IMR-90 (cell line): Measurements from ENCODE around the gene ADAMTS20. TPM values are rescaled to one million over a fixed set of nuclear protein-coding genes. Genes with fewer than 3 reads are reported as not detected.
A peak's percentile ranks its signal among the peaks of the same experiment; 100 is the strongest.

ENCODE experiments used
- ATAC-seq: fragments of 200-7000 bp; cut with Tn5 transposase; 2 replicates; pipeline ENCODE4 v1.9.1; 2020; ENCODE audit warnings: low read depth, mild to moderate bottlenecking, moderate library complexity
- BruUV-seq: library from RNA; stranded (reverse); fragments of 400-500 nt; replicated peaks from 2 replicates; lab custom pipeline; 2021; lab: Mats Ljungman, UMichigan
- CTCF ChIA-PET: fragments of 300-600 bp; formaldehyde crosslinking; extraction: SDS; loops from one replicate; lab custom pipeline; 2021; ENCODE audit warnings: antibody characterized with exemption; lab: Yijun Ruan, JAX
- POLR2A ChIA-PET: fragments of 300-600 bp; sonication (Branson Sonifier 250); formaldehyde crosslinking; loops from one replicate; lab custom pipeline; 2022; ENCODE audit warnings: antibody characterized with exemption; ENCODE audit not compliant: unreplicated experiment; lab: Charles Lee
- DNase-seq: peaks from one replicate; pipeline ENCODE4 v3.0.0; 2013
- H2AFZ ChIP-seq: replicated peaks from 2 replicates; pipeline ENCODE3; 2013; ENCODE audit warnings: low read length, mild to moderate bottlenecking; ENCODE audit not compliant: poor library complexity
- H2AK5ac ChIP-seq: 2 replicates; pipeline ENCODE4 v1.6.1; 2013; ENCODE audit warnings: low read depth, low read length, inconsistent platforms
- H2AK9ac ChIP-seq: replicated peaks from 2 replicates; pipeline ENCODE3; 2013; ENCODE audit warnings: mild to moderate bottlenecking, low read depth, low read length, moderate library complexity; ENCODE audit not compliant: poor library complexity
- H2BK120ac ChIP-seq: 2 replicates; pipeline ENCODE4 v1.6.1; 2013; ENCODE audit warnings: low read depth, low read length, inconsistent platforms
- H2BK15ac ChIP-seq: 3 replicates; pipeline ENCODE4 v1.6.1; 2013; ENCODE audit warnings: low read depth, low read length, inconsistent platforms
- H2BK20ac ChIP-seq: 2 replicates; pipeline ENCODE4 v1.6.1; 2013; ENCODE audit warnings: low read depth, mild to moderate bottlenecking, inconsistent platforms, low read length, moderate library complexity
- H2BK5ac ChIP-seq: 2 replicates; pipeline ENCODE4 v1.6.1; 2013; ENCODE audit warnings: mild to moderate bottlenecking, low read depth, low read length, inconsistent platforms; ENCODE audit not compliant: poor library complexity, severe bottlenecking
- H3K14ac ChIP-seq: replicated peaks from 2 replicates; pipeline ENCODE4 v1.6.1; 2013; ENCODE audit warnings: low read depth, low read length, inconsistent platforms
- H3K18ac ChIP-seq: 2 replicates; pipeline ENCODE4 v1.6.1; 2013; ENCODE audit warnings: low read depth, low read length, control low read depth
- H3K23ac ChIP-seq: 2 replicates; pipeline ENCODE4 v1.6.1; 2013; ENCODE audit warnings: low read depth, low read length, inconsistent platforms
- H3K27ac ChIP-seq: 2 replicates; pipeline ENCODE4 v1.5.1; 2013; ENCODE audit warnings: mild to moderate bottlenecking, control low read depth, low read length; ENCODE audit not compliant: insufficient read depth
- H3K27me3 ChIP-seq: 2 replicates; pipeline ENCODE4 v1.6.1; 2013; ENCODE audit warnings: low read length; ENCODE audit not compliant: control insufficient read depth, insufficient read depth
- H3K36me3 ChIP-seq: 2 replicates; pipeline ENCODE4 v1.6.1; 2013; ENCODE audit warnings: low read length, mixed read lengths; ENCODE audit not compliant: control insufficient read depth, insufficient read depth
- H3K4ac ChIP-seq: 2 replicates; pipeline ENCODE4 v1.6.1; 2013; ENCODE audit warnings: low read depth, low read length, inconsistent platforms
- H3K4me1 ChIP-seq: 2 replicates; pipeline ENCODE4 v1.6.1; 2013; ENCODE audit warnings: low read length, mixed read lengths; ENCODE audit not compliant: control insufficient read depth, insufficient read depth
- H3K4me2 ChIP-seq: 2 replicates; pipeline ENCODE4 v1.6.1; 2013; ENCODE audit warnings: low read depth, mild to moderate bottlenecking, control low read depth, low read length, moderate library complexity
- H3K4me3 ChIP-seq: 2 replicates; pipeline ENCODE4 v1.5.1; 2013; ENCODE audit warnings: low read depth, mild to moderate bottlenecking, control low read depth, low read length, moderate library complexity; ENCODE audit not compliant: insufficient read depth
- H3K56ac ChIP-seq: 2 replicates; pipeline ENCODE4 v1.6.1; 2013; ENCODE audit warnings: low read length, inconsistent platforms; ENCODE audit not compliant: insufficient read depth; ENCODE audit errors: extremely low read depth
- H3K79me1 ChIP-seq, 2 experiments: 2 replicates each; pipeline ENCODE4 v1.6.1; 2013; ENCODE audit warnings: low read length in 2 of 2, inconsistent platforms in 1 of 2, low read depth in 1 of 2
- H3K9ac ChIP-seq: 2 replicates; pipeline ENCODE4 v1.6.1; 2013; ENCODE audit warnings: low read depth, low read length, control low read depth
- H3K9me1 ChIP-seq: 2 replicates; pipeline ENCODE4 v1.6.1; 2013; ENCODE audit warnings: low read length, inconsistent platforms; ENCODE audit not compliant: insufficient read depth
- H3K9me3 ChIP-seq: 2 replicates; pipeline ENCODE4 v1.6.1; 2013; ENCODE audit warnings: low read length; ENCODE audit not compliant: control insufficient read depth, insufficient read depth
- H4K20me1 ChIP-seq: 2 replicates; pipeline ENCODE4 v1.6.1; 2013; ENCODE audit warnings: low read length, inconsistent platforms; ENCODE audit not compliant: insufficient read depth
- H4K5ac ChIP-seq: 2 replicates; pipeline ENCODE4 v1.6.1; 2013; ENCODE audit warnings: mild to moderate bottlenecking, low read depth, low read length, control low read depth
- H4K8ac ChIP-seq, 2 experiments: 2 replicates each; pipeline ENCODE4 v1.6.1; 2013; ENCODE audit warnings: low read depth in 2 of 2, low read length in 2 of 2, control low read depth in 1 of 2, inconsistent platforms in 1 of 2
- H4K91ac ChIP-seq: 2 replicates; pipeline ENCODE4 v1.6.1; 2013; ENCODE audit warnings: low read depth, low read length, inconsistent platforms; ENCODE audit not compliant: insufficient read depth
- BHLHE40 ChIP-seq: fragments of 150-350 bp; IDR thresholded peaks from 2 replicates; pipeline ENCODE4 v1.6.1; 2016; ENCODE audit warnings: mild to moderate bottlenecking, low read depth, low read length
- CEBPB ChIP-seq: IDR thresholded peaks from 2 replicates; pipeline ENCODE4 v1.6.1; 2012; ENCODE audit warnings: low read depth, low read length, improper control_type of control experiment
- CHD1 ChIP-seq: IDR thresholded peaks from 2 replicates; pipeline ENCODE4 v1.6.1; 2012; ENCODE audit warnings: low read depth, low read length, improper control_type of control experiment
- CTCF ChIP-seq: conservative IDR thresholded peaks from 2 replicates; pipeline ENCODE4 v1.5.1; 2012; ENCODE audit warnings: mild to moderate bottlenecking, low read depth, low read length, improper control_type of control experiment
- ELK1 ChIP-seq: fragments of 150-350 bp; IDR thresholded peaks from 2 replicates; pipeline ENCODE4 v1.6.1; 2016; ENCODE audit warnings: low read depth, mild to moderate bottlenecking, low read length, moderate library complexity, borderline replicate concordance
- FOS ChIP-seq: fragments of 150-350 bp; IDR thresholded peaks from 2 replicates; pipeline ENCODE4 v1.6.1; 2016; ENCODE audit warnings: low read depth, low read length
- MAFK ChIP-seq: IDR thresholded peaks from 2 replicates; pipeline ENCODE4 v1.6.1; 2012; ENCODE audit warnings: low read depth, low read length, improper control_type of control experiment
- MAZ ChIP-seq: IDR thresholded peaks from 2 replicates; pipeline ENCODE4 v1.6.1; 2012; ENCODE audit warnings: low read depth, mild to moderate bottlenecking, low read length, improper control_type of control experiment, moderate library complexity, borderline replicate concordance
- MXI1 ChIP-seq: IDR thresholded peaks from 2 replicates; pipeline ENCODE4 v1.6.1; 2012; ENCODE audit warnings: low read depth, mild to moderate bottlenecking, low read length, moderate library complexity, borderline replicate concordance
- NFE2L2 ChIP-seq: fragments of 150-350 bp; IDR thresholded peaks from 2 replicates; pipeline ENCODE4 v1.6.1; 2016; ENCODE audit warnings: low read depth, mild to moderate bottlenecking, low read length
- POLR2A ChIP-seq: IDR thresholded peaks from 2 replicates; pipeline ENCODE4 v1.6.1; 2012; ENCODE audit warnings: mild to moderate bottlenecking, low read depth, low read length
- RAD21 ChIP-seq: IDR thresholded peaks from 2 replicates; pipeline ENCODE4 v1.6.1; 2012; ENCODE audit warnings: low read length, improper control_type of control experiment
- RCOR1 ChIP-seq: IDR thresholded peaks from 2 replicates; pipeline ENCODE4 v1.6.1; 2012; ENCODE audit warnings: mild to moderate bottlenecking, low read length, improper control_type of control experiment; ENCODE audit not compliant: insufficient replicate concordance
- RFX5 ChIP-seq: IDR thresholded peaks from 2 replicates; pipeline ENCODE4 v1.8.0; 2012; ENCODE audit warnings: low read depth, mild to moderate bottlenecking, low read length, moderate library complexity
- SMC3 ChIP-seq: fragments of 150-350 bp; IDR thresholded peaks from 2 replicates; pipeline ENCODE4 v1.6.1; 2016; ENCODE audit warnings: low read depth, mild to moderate bottlenecking, antibody characterized with exemption, low read length, moderate library complexity
- USF2 ChIP-seq: fragments of 150-350 bp; IDR thresholded peaks from 2 replicates; pipeline ENCODE4 v1.6.1; 2017; ENCODE audit warnings: mild to moderate bottlenecking, antibody characterized with exemption, low read length, low read depth
- WGBS, 2 experiments: methylation state at CpG; one replicate each; pipeline versions ENCODE4 v1.1.5 to v1.1.7; 2013; ENCODE audit warnings: missing lambda C conversion rate in 2 of 2; ENCODE audit not compliant: insufficient read length in 1 of 2; ENCODE audit errors: extremely low coverage in 2 of 2; 5-methylcytosine and 5-hydroxymethylcytosine counted together
- dilution Hi-C: fragments of 300-500 bp; cut with HindIII; formaldehyde crosslinking; loops from one replicate; pipeline ENCODE4 v1.14.3; 2018; ENCODE audit warnings: low sequenced_read_pairs; ENCODE audit not compliant: unreplicated experiment
- in situ Hi-C: fragments of 300-500 bp; cut with MboI; formaldehyde crosslinking; loops from 3 replicates; pipeline ENCODE4 v1.14.3; 2019; ENCODE audit warnings: low sequenced_read_pairs, inconsistent platforms, mixed read lengths
- intact Hi-C: fragments of 100-400 bp; cut with micrococcal nuclease; formaldehyde crosslinking; loops from 2 replicates; pipeline ENCODE4 v1.10.0; 2022
- polyA plus RNA-seq, 3 experiments: library from polyadenylated mRNA; depleted of rRNA; stranded (reverse); fragments of >200 nt; gene quantifications; 2 replicates each; pipeline ENCODE4 v1.2.3, GENCODE V29; 2012; ENCODE audit warnings: low replicate concordance in 1 of 3
- total RNA-seq: library from RNA; depleted of rRNA; stranded (reverse); fragments of >200 nt; gene quantifications from 2 replicates; pipeline ENCODE4 v1.2.3, GENCODE V29; 2012

The ADAMTS20 gene
- total and polyA plus RNA-seq, 2 of the 4 experiments (the other 2 are of a cell fraction): not detected

GRCh38 chr12:43320281-43320680, 231.7 kb downstream of the ADAMTS20 start:
- BruUV-seq: no TSS peak

More at GRCh38 chr12:43320281-43320680, 231.7 kb downstream of the ADAMTS20 start:
- Histone ChIP-seq H3K14ac (0 out of 2 replicates have a peak overlapping the region, but pooled peaks have one; percentile 14), H4K91ac (peak overlapping the region; percentile 6; the same call in 1 of the 2 replicates), H3K79me1 (no peaks in the 10 kb centered on the region), H3K9ac (no peak overlapping the region), H3K4me2 (no peak overlapping the region), H2BK15ac (peak overlapping the region; percentile 44; the same call in 2 of the 3 replicates), H2AK5ac (0 out of 2 replicates have a peak overlapping the region, but pooled peaks have one; percentile 4), H4K20me1 (no peaks in the 10 kb centered on the region), H3K56ac (no peak overlapping the region), H3K4me3 (no peak overlapping the region), H4K8ac (peak overlapping the region in 1 of 2 experiments; percentile 32; a peak in 3 of 4 replicates), H2BK120ac (peak overlapping the region; percentile 60), H3K9me3 (peaks cover 2% of the 10 kb centered on the region; the same call in 1 of the 2 replicates), H3K18ac (peak overlapping the region; percentile 57; the same call in 1 of the 2 replicates), H2AK9ac (no peak overlapping the region), H3K23ac (peak overlapping the region; percentile 33; the same call in 1 of the 2 replicates), H2BK5ac (peak overlapping the region; percentile 91), H3K27ac (no peak overlapping the region), H3K4me1 (peaks cover 2% of the 10 kb centered on the region), H2BK20ac (peak overlapping the region; percentile 80; the same call in 1 of the 2 replicates), H3K9me1 (no peaks in the 10 kb centered on the region), H3K27me3 (no peaks in the 10 kb centered on the region), H3K36me3 (no peaks in the 10 kb centered on the region), H3K4ac (peak overlapping the region; percentile 47), H4K5ac (peak overlapping the region; percentile 59; the same call in 1 of the 2 replicates), H2AFZ (peak overlapping the region; percentile 47)
- in situ Hi-C loops (no loop called here), intact Hi-C loops (no loop called here), dilution Hi-C loops (no loop called here)
- no peak for ATAC-seq
- ChIA-PET POLR2A (no interaction called here), CTCF (interaction anchor here (0.6 kb wide), 1 partner anchor 734 kb away, joined by 4 read pairs; no protein-coding TSS in a partner anchor)
- no peak for DNase-seq
- no CpG with 5 or more reads among the region's 4 CpGs for WGBS, 2 experiments
- no peak for TF ChIP-seq SMC3
- TF ChIP-seq POLR2A: no peak
- TF ChIP-seq CTCF: no peak
- TF ChIP-seq RAD21: no peak
- TF ChIP-seq NFE2L2: no peak
- no peak for TF ChIP-seq BHLHE40
- TF ChIP-seq CEBPB: no peak
- no peak for TF ChIP-seq MAZ
- no peak for TF ChIP-seq RCOR1
- no peak for TF ChIP-seq ELK1
- TF ChIP-seq RFX5: no peak
- no peak for TF ChIP-seq USF2
- TF ChIP-seq MAFK: no peak
- TF ChIP-seq MXI1: no peak
- TF ChIP-seq FOS: no peak
- no peak for TF ChIP-seq CHD1
